ENCODE data around the gene CELSR3.

DNA sequence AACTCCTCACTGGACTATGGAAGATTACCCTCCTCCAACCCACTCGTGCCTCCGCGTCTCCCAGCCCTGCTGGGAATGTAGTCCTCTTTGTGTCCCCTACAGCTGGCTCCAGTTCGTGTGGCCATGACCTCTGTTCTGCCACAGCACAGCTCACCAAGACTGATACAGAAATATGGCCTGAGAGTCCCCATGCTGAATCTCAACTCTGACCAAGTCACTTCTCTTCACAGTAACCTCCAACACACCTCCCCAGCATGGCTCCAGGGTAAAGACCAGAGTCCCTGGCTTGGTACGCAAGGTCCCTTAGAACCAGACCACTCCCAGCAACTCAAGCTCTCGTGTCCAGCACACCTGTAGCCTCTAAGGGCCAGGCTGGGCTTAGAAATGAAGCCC lies 65.3 kb downstream of the CELSR3 start:
- TF ChIP-seq, protein P1, sequence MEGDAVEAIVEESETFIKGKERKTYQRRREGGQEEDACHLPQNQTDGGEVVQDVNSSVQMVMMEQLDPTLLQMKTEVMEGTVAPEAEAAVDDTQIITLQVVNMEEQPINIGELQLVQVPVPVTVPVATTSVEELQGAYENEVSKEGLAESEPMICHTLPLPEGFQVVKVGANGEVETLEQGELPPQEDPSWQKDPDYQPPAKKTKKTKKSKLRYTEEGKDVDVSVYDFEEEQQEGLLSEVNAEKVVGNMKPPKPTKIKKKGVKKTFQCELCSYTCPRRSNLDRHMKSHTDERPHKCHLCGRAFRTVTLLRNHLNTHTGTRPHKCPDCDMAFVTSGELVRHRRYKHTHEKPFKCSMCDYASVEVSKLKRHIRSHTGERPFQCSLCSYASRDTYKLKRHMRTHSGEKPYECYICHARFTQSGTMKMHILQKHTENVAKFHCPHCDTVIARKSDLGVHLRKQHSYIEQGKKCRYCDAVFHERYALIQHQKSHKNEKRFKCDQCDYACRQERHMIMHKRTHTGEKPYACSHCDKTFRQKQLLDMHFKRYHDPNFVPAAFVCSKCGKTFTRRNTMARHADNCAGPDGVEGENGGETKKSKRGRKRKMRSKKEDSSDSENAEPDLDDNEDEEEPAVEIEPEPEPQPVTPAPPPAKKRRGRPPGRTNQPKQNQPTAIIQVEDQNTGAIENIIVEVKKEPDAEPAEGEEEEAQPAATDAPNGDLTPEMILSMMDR (conservative IDR thresholded peaks at IDR 0.05 in 1 of 2, IDR thresholded peaks at IDR 0.05 in 1 of 2; ENCODE audit: extremely low read depth in 1 of 2, insufficient read depth in 1 of 2, low read depth in 1 of 2, low read length in 2 of 2) = no peak
- TF ChIP-seq EZH2 (IDR thresholded peaks at IDR 0.05; ENCODE audit: borderline replicate concordance, low read length) = no peak
